Measurements from ENCODE around the gene GIPR. TPM values are rescaled to one million over a fixed set of nuclear protein-coding genes. Genes with fewer than 3 reads are reported as not detected.

Gene GIPR
- total RNA-seq, 1 donor from 2014 or later, result 1.3 TPM

DNA sequence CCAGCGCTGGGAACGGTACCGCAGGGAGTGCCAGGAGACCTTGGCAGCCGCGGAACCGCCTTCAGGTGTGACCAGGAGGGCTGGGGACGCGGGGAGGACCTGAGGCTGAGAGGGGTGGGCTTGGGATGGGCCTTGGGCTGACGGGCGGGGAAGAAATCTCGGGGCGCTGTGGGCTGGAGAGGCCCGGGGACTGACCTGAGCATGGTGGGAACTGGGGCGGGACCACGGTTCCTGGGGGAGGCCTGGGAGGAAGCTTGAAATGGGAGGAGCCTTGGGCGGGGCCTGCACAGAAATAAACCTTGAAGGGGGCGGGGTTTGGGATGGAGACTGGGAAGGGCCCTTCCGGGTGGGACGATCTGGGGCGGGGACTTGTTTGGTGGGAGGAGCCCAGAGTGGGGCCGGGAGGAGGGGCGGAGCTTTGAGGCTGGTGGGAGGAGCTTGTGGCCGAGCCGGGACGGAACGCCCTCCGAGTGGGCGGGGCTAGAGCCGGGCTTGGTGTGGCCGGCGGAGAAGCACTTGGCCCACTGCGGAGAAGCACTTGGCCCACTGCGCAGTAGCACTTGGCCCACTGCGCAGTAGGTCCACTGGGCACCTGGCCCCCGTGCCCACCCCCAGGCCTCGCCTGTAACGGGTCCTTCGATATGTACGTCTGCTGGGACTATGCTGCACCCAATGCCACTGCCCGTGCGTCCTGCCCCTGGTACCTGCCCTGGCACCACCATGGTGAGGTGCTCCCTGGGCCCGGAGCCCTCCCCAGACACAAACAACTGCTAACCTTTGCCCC is 2.8 kb downstream of the GIPR start:
- DNase-seq (ENCODE audit: extremely low spot score, unreplicated experiment), result peak; percentile 89
- Mint-ChIP-seq H3K4me3 (ENCODE audit: unreplicated experiment) (no peak overlapping the region), H3K36me3 (ENCODE audit: unreplicated experiment) (no peaks in the 10 kb centered on the region), H3K9me3 (ENCODE audit: unreplicated experiment) (no peaks in the 10 kb centered on the region), H3K4me1 (ENCODE audit: unreplicated experiment) (peaks cover 23% of the 10 kb centered on the region), H3K27me3 (ENCODE audit: unreplicated experiment) (peaks cover 26% of the 10 kb centered on the region), H3K27ac (ENCODE audit: unreplicated experiment) (no peak overlapping the region)
- TF ChIP-seq, protein P1, sequence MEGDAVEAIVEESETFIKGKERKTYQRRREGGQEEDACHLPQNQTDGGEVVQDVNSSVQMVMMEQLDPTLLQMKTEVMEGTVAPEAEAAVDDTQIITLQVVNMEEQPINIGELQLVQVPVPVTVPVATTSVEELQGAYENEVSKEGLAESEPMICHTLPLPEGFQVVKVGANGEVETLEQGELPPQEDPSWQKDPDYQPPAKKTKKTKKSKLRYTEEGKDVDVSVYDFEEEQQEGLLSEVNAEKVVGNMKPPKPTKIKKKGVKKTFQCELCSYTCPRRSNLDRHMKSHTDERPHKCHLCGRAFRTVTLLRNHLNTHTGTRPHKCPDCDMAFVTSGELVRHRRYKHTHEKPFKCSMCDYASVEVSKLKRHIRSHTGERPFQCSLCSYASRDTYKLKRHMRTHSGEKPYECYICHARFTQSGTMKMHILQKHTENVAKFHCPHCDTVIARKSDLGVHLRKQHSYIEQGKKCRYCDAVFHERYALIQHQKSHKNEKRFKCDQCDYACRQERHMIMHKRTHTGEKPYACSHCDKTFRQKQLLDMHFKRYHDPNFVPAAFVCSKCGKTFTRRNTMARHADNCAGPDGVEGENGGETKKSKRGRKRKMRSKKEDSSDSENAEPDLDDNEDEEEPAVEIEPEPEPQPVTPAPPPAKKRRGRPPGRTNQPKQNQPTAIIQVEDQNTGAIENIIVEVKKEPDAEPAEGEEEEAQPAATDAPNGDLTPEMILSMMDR (IDR thresholded peaks at IDR 0.05), result no peak

DNA sequence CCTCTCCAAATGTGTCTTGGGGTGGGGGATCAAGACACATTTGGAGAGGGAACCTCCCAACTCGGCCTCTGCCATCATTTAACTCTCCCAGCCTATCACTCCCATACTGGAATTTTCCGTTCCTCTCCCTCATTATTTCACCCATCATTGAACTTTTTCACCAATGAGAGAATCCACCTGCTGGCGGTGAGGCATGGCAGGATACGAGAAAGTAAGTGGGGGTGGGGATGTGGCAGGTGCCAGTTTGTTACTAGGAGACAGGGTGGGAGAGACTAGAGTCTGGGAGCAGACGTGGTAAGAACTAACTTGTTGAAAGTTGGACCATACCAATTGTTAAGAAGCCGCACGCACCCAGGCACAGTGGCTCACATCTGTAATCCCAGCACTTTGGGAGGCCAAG is 6.9 kb downstream of the GIPR start:
- peaks cover 26% of the 10 kb centered on the region for H3K27me3 Mint-ChIP-seq (ENCODE audit: unreplicated experiment)

DNA sequence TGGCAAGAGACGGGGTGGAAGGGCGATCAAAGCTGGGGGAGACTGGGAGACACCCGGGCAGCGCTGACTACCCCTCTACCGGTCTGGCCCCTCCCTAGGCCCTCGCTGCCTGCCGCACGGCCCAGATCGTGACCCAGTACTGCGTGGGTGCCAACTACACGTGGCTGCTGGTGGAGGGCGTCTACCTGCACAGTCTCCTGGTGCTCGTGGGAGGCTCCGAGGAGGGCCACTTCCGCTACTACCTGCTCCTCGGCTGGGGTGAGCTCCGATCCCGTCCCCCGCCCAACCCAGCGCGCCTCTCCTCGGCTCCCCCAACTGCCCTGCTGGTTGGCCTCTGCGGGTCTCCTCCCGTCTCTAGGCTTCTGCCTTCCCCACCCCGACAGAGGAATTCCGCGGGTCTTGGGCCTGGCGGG is 8.8 kb downstream of the GIPR start:
- Mint-ChIP-seq H3K27me3 (ENCODE audit: unreplicated experiment) (peaks cover 16% of the 10 kb centered on the region), H3K4me3 (ENCODE audit: unreplicated experiment) (peak overlapping the region; percentile 42)
- TF ChIP-seq, protein P1 (IDR thresholded peaks at IDR 0.05), result no peak

More for the DNA sequence above, 6.9 kb downstream of the GIPR start:
- Mint-ChIP-seq H3K36me3 (ENCODE audit: unreplicated experiment) (no peaks in the 10 kb centered on the region), H3K4me3 (ENCODE audit: unreplicated experiment) (no peak overlapping the region), H3K9me3 (ENCODE audit: unreplicated experiment) (no peaks in the 10 kb centered on the region), H3K4me1 (ENCODE audit: unreplicated experiment) (peaks cover 15% of the 10 kb centered on the region), H3K27ac (ENCODE audit: unreplicated experiment) (no peak overlapping the region)
- no peak for DNase-seq (ENCODE audit: extremely low spot score, unreplicated experiment)
- TF ChIP-seq, protein P1 (IDR thresholded peaks at IDR 0.05), result no peak

DNA sequence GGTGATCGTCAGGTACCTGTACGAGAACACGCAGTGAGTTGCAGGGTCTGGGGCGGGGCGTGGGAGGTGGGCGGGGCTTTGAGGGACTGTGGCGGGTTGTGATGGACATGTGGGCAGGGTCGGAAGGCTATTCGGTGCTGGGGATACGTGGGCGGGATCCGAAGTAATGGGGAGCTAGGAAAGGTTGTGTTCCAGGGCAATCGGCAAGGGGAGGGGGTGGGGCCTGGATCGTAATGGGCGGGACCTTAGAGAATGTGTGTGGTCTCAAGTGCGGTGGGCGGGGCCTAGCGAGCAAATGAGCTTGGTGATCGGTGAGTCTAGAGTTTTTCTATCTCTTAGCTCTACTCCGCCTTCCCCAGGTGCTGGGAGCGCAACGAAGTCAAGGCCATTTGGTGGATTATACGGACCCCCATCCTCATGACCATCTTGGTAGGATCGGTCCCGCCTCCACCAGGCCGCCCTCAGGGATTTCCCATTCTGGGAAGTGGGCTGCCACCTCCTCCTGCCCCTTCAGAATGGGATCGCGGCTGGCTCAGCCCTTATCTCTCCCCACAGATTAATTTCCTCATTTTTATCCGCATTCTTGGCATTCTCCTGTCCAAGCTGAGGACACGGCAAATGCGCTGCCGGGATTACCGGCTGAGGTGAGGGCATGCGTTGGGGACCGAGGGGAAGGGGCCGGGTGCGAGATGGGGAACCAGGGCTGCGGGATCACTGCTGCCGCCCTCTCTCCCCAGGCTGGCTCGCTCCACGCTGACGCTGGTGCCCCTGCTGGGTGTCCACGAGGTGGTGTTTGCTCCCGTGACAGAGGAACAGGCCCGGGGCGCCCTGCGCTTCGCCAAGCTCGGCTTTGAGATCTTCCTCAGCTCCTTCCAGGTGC is 9.6 kb downstream of the GIPR start:
- TF ChIP-seq, protein P1 (IDR thresholded peaks at IDR 0.05), result no peak
- Mint-ChIP-seq H3K9me3 (ENCODE audit: unreplicated experiment) (no peaks in the 10 kb centered on the region), H3K36me3 (ENCODE audit: unreplicated experiment) (no peaks in the 10 kb centered on the region), H3K4me3 (ENCODE audit: unreplicated experiment) (peak overlapping the region; percentile 62), H3K4me1 (ENCODE audit: unreplicated experiment) (peaks cover 19% of the 10 kb centered on the region), H3K27ac (ENCODE audit: unreplicated experiment) (no peak overlapping the region), H3K27me3 (ENCODE audit: unreplicated experiment) (peaks cover 15% of the 10 kb centered on the region)
- no peak for DNase-seq (ENCODE audit: extremely low spot score, unreplicated experiment)

More for the DNA sequence above, 8.8 kb downstream of the GIPR start:
- peaks cover 15% of the 10 kb centered on the region for H3K4me1 Mint-ChIP-seq (ENCODE audit: unreplicated experiment)
- no peaks in the 10 kb centered on the region for H3K36me3 Mint-ChIP-seq (ENCODE audit: unreplicated experiment)
- no peak for DNase-seq (ENCODE audit: extremely low spot score, unreplicated experiment)
- H3K9me3 Mint-ChIP-seq (ENCODE audit: unreplicated experiment), result no peaks in the 10 kb centered on the region
- no peak overlapping the region for H3K27ac Mint-ChIP-seq (ENCODE audit: unreplicated experiment)

All from osteocyte (in vitro differentiated cells).